Medulla oblongata (tissue), 1 donor: Measurements from ENCODE around the gene CLGN.

Source experiments
- DNase-seq: peaks from one replicate; pipeline ENCODE4 v3.0.0-alpha.2; 2015; ENCODE audit errors: extremely low spot score

CLGN gene

DNA sequence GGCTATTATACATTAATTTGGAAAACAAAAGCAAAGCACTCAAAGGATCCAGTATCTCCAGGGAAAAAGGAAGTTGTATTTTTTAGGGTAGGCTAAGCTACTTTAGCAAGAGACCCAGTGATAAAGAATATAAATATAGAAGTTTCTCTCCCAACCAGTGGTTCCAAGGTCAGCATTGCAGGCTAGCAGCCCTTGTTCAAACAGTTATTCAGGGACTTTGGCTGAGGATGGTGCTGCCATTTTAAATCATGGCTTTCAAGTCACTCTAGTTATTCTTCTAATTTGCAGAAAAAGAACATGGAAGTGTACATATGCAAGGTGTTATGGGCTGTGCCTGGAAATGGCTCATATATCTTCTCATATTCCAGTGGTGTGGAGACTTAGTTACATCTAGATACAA, 44.7 kb downstream of the CLGN start:
- no peak for DNase-seq

DNA sequence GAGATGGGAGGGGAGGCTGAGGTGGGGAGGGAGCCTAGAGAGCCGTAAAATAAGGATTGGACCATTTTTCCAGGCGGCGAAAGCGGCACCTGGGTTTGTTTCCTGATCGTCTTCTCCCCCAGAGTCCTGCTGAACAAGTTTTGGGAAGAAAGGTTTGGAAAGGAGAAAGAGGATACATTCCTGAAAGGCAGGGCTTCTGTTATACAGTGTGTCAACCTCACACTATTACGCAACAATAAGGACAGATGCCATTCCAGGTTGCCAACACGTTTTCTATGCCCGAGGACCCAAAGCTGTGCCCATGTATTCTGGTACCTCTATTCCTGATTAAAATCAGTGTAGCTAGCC, 53.3 kb downstream of the CLGN start:
- DNase-seq, result no peak

DNA sequence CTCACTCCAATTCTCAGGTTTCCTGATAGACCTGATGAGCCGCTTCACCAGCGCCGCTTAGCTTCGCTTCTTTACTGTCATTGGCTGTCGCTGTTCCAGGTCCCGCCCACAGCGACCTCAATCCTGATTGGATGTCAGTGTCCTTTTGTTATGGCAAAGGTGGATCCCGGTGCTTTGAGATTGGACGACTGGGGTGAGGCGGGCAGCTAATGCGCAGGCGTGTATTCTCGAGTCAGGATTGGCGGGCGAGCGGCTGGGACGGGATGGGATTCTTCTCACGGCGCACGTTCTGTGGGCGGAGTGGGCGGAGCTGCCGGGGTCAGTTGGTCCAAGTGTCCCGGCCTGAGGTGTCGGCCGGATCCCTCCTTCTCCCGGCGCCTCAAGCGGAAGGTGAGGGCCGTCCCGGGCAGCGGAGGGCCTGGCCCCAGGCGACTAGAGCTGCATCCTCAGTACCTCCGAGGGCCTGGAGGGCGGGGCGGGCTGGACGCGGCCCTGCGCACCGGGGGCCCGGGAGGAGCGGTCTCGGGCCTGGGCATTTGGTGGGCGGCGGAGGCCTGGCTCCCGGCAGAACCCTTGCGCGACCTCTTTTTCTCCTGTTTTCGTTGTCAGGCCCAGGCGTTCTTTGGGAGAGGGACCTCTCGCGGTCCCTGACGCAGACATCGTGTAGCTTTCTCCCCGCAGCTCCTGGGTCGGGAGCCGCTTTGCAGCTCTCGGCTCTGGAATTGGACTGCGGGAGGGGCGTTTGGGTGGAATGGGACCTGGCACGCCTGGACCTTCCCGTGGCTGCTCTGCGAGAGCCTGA, 53.9 kb downstream of the CLGN start, which contains the start of gene SCOC:
Gene SCOC, plus strand, starts transcription at position 319 of the 802 bp plus-strand sequence. CDS start 5,525 bp downstream, outside the sequence.
- peak; percentile 100 for DNase-seq

DNA sequence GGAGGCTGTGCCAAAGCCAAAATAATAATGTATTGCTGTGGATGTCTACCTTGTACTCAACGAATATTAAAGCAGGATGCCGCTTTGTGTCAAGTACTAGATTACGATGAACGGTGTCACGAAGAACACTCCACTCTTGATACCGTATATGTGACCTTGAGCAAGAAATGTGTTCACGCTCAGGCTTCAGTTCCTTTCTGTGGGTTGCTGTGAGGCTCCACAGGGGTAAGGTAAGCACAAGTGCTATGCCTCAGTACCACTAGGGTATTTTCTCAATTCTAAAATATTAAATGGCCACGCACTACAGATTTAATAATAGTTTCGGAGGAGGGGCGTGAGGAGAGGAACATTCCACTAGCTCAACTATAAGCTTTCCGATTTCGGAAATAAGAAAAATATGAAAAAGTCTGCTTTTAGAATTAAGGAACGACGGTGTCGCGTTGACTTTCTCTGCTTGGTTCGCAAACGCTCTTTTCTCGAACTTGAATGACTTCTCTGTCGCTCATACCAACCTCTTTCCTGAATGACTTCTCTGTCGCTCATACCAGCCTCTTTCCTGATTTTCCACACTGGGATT, 54.6 kb downstream of the CLGN start:
- DNase-seq, result peak; percentile 23

DNA sequence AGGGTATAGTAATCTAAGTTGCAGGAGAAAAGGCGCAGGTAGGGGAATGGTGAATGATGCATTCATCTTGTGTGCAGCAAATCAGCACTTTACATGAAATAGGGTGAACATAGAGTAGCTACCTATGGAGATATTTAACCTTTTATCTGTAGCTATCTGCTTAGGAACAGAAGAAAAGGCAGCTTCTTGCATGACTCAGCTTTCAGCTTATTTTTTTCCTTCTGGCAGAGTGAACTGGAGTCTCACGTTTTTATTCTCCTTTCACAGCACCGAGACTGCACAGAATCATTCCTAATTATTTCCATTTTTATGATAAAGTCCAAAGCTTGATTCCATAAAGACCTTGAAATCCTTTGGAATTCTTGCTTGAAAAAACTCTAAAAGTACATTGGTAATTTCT, 58.8 kb downstream of the CLGN start:
- DNase-seq, result no peak

DNA sequence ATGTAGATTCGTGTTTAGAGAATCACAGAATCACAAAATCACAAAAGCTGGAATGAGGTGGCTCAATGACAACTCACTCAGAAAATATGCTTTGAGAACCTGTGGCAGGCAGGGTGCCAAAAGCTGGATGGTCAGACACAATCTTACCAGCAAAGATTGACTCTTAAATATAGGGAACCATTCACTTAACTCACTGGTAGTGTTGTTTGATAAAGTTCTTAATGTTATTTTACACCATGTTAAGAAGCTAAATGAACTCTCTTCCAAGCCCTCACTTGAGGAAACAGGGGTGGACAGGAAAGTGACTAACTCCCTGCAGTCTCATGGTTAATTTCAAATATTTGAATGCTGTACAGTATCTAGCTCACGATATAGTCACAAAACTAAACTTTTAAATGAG, 59.7 kb downstream of the CLGN start:
- no peak for DNase-seq

DNA sequence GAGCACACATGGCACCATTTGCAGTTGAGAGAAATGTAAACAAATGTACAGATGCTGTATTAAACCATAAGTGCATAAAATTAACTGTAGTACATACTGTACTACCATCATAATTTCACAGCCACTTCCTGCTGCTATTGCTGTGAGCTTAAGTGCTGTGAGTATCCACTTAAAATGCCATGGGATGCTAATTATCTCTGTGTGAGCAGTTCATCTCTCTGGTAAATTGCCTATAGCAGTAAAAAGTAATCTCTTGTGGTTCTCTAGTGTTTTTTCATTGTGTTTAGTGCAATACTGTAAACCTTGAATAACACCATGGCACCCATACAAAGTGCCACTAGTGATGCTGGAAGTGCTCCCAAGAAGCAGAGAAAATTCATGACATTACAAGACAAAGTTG, 63.9 kb downstream of the CLGN start:
- no peak for DNase-seq

DNA sequence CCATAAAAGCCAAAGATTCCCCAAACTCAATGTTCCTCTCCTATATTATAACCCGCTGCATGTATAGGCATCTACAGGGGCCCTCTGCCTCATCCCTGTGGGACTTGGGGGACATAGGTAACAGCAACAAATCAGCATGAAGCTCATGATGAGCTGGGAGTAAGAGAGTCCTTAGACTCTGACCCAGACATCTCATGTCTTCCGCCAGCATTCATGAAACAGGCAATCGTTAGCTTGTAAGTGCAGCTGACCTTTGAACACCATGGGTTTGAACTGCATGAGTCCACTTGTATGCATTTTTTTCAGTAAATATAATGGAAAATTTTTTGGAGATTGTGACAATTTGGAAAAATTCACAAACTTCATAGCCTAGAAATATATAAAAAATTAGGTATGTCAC, 64.4 kb downstream of the CLGN start:
- no peak for DNase-seq

DNA sequence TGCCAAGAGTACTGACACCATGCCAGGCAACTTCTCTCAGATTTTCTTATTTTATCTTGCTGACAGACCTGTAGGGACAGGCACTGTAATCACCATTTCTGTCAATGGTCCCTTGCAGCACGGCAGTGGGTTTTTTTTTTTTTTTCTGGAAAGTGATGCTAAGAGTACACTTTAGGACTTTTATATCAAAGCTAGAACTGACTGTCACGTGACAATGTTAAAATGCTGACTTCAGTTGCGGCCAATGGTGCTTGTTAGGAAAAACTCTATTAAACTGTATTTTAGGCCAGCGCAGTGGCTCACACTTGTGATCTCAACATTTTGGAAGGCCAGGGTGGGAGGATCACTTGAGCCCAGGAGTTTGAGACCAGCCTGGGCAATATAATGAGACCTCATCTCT, 66.3 kb downstream of the CLGN start:
- no peak for DNase-seq

DNA sequence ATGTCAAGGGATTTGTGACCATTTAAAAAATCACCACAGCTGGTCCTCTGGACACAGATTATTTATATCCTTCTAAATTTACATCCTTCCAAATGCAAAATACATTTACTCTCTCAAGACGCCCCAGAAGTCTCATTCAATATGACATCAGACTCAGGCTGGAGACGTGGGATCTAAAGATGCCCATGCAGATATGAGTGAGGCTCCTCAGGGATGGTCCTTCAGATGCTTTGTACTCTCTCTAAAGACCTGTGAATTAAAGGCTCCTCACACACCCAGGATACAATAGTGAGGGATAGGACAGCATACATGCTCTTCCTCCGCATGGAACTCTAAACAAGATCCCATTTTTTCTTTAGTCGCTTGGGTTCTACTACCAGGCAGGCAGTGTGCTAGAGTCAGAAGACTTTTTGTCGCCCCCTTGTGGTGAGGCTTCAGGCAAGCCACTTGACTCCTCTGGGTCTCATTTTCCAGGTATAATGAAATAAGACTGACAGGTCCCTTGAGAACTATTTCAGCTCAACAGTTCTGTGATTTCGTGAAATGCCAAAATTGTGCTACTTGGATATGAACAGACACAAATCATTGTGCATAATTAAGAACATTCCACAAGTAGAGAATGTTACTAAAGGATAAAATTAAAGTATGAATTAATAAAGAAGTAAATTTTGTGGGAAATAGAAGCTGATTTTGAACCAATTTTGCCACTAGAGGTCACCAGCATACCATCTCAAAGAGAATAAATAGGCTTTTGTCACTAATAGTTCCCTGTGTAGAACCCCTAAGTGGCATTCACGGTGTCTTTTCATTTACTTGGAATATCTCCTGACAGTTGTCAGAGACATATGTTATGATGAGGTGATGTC, 67.7 kb downstream of the CLGN start:
- peak; percentile 88 for DNase-seq

DNA sequence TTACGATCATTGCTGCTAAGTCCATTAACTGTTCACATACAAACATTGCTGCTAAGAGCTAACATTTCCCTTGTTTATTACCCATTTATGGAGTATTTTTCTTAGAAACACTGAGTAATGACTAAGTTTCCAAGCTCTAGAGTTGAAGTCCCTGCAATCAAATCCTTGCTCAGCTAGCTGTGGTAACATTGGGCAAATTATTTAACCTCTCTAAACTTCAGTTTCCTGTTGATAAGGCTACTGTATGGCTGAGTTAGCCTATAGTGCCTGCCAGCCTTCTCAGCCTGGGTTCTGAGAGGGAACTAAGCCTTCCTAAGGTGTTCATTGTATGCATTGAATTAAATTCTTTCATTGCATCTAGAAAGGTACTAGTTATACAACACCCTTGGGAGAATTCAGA, 69.2 kb downstream of the CLGN start:
- no peak for DNase-seq

DNA sequence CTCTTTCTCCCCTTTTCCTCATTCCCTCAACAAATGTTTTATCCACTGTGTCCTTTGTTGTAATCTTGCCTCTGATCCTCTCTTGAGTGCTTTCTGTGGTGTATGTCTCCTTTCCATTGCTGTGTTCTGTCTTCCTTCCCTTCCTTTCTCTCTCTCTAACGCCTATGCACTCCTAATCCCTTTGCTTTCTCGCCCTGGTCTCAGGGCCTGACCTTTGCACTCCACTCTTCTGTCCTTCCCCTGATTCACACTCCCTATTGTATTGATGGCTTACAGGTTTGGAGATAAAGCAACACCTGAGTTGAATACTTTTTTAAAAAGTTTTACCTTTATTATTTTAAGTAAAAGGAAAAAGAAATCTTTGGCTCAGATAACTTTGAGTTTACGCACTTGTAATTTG, 69.6 kb downstream of the CLGN start:
- DNase-seq, result no peak

DNA sequence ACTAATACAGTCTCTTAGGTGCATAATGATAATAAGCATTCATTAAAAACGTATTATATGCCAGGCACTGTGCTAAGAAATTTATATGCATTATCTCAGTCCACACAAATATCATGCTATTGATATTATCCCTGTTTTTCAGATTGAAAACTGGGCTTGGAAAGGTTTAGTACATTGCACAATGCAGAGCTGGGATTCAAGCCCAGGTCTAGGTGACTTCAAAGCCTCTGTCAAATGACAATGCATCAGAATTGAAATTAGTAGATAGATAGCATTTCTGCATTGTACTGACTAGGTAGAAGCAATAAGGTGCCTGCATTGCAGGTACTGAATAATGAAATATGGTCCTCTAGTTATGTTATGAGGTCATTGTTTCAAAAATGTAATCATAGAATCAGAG, 72.2 kb downstream of the CLGN start:
- no peak for DNase-seq

DNA sequence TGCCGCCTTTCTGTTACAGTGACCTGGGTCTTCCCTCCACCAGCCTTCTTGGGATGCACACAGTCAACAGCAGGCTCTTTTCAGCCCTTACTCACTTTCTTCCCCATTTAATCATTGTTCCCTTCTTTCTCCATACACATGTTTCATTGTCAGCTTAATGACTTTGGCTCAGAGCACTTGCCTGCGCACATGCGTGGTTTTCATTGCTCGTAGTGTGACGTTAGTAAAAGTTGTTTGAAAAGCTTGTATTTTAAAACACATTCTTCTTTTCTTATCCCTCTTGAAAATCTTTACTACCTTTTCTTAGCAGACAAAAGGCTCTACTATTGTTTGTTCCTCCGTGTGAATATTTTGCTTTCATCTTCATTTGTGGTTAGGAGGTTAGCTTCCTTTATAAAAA, 73.7 kb downstream of the CLGN start:
- DNase-seq, result no peak

DNA sequence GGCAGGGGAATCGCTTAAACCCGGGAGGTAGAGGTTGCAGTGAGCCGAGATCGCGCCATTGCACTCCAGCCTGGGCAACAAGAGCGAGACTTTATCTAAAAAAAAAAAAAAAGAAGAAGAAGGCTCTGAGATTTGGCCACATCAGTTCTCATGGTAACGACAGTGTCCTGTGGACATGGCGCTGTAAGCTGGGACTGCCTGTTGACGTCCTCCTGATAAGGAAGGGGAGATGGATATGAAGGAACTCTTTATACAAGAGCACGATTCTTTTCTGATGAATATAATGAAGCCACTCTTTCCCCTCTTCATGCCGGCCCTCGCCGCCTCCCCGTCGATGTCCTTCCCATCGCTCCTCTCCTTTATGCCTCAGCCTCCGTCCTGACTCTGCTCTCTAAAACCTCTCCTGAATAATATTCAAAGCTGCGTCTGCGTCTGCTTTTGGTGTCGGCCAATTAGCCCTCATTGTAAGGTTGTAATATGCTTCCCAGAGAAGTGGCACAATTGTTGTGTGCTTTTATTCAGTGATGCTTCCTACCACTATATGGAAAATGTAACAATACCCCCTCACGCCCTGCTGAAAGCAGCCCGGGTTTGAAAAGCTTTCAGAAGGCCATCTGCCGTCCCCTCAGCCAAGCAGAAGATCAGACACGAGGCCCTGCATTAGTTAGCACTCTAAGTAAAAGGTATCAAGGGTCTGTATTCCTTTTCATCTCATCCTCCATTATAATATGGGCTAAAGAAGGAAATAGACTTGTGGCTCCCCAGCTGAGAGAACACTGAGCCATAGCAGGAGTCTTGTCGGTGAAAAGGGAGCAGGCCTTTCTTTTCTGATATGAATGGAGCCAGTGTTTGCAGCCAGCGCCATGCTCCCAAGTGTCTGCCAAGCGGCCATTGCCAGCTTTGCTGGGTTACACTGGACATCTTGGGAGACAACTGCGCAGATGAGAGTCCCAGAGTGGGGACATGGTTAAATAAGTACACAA, 76.1 kb downstream of the CLGN start:
- DNase-seq, result peak; percentile 65

DNA sequence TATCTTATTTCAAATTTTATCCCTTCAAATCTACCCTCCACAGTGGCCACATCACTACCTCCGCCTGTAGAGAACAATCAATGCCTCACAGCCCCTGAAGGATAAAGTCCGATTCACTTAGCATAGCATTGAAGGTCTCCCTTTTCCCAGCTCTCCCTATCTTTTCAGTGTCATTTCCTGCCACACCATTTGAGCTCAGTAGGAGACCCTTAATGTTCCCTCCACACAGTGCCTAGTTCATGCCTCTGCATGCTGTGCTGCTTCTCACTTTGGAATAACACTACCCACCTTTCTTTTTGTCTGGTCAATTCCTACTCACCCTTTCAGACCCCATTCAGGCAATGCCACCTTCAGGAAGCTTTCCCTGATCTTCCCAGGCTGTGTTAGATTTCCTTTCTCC, 77.6 kb downstream of the CLGN start:
- no peak for DNase-seq

DNA sequence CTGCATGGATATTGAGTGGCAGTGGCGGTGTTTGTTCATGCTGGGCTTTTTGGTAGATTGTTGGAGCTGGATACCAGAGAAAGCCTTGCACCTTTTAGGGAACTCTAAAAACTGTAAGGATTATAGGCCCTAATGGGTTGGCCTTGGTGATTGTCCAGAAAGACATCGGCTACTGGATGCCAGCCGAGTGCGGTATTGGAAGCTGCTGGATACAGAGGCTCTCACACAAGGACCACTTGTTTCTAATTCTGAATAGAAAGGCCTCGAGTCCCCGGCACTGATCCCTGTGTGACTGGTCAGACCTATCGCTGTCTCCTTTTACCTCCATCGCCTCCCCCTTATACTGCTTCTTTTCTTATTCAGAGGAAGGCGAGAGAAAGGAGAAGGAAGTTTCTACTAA, 81.3 kb downstream of the CLGN start:
- peak; percentile 69 for DNase-seq

DNA sequence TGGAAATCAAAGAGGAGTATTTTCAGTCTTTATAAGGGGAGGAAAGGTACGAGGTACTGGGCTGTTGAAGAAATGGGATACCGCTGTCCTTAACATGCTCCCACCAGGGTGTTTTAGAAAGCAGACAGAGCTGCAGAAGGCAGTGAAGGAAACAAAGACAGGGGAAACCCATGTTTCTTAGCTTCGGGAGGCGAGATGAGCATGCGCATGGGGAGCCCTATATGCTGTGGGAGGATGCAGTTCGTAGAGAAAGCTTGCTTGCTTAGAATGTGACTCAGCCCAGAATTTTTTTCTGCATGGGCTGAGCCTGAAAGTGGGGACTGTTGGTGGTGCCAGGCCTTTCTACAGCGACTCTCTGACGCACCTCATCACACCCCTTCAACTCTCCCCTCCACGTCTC, 82.8 kb downstream of the CLGN start:
- no peak for DNase-seq

DNA sequence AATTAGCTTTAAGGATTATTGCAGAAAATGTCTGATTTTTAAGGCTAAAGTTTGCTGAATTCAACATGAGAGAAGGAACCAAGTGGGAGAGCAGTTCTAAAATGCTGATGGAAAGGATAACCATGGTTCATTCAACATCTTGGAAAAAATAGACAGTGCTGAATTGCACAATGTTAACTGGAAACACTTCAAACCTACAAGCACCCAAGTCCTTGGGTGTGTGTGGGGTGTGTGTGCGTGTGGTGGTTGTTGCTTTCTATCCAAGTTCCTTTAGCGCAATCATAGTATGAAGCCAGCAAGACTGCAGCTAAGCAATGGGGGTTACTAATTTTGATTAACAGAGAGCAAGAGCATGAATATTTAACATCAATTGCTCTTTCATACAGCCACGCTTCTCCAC, 83.3 kb downstream of the CLGN start:
- DNase-seq, result no peak

DNA sequence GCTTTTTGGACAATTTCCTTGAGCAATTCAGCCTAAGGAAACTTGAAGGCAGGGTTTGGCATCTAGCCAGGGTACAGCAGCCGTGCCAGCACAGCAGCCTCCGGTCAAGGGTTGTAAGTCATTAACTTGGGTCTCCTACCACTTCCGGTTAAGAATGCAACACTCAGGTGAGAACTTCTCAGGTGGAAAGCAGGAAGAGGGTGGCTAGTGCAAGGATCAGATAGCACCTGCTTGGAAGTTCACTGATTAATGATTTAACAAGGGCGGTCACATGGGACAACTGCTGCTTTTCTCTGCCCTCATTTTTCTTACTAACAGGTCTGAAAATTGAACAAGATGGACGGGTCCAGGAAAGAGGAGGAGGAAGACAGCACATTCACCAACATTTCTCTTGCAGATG, 84.1 kb downstream of the CLGN start:
- DNase-seq, result no peak

DNA sequence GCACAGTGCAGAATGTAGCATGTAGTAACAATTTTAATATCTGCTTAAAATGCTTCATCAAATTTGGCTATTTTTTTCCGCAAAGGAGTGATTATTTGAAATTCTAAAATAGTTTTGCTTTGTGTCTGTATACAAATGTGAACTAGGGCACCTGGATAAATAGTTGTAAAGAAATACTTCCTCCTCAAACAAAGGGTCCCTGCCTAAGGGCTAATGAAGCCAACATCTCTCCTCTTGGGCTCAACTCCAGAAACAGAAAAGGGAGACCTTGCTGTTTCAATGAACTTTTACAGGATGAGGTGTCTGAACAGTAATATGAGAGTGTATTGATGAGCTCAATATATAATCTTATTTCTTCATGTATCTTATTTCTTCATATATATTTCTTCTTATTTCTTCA, 84.8 kb downstream of the CLGN start:
- no peak for DNase-seq
